ENCODE results near the gene DLGAP1.

The DLGAP1 gene

DNA sequence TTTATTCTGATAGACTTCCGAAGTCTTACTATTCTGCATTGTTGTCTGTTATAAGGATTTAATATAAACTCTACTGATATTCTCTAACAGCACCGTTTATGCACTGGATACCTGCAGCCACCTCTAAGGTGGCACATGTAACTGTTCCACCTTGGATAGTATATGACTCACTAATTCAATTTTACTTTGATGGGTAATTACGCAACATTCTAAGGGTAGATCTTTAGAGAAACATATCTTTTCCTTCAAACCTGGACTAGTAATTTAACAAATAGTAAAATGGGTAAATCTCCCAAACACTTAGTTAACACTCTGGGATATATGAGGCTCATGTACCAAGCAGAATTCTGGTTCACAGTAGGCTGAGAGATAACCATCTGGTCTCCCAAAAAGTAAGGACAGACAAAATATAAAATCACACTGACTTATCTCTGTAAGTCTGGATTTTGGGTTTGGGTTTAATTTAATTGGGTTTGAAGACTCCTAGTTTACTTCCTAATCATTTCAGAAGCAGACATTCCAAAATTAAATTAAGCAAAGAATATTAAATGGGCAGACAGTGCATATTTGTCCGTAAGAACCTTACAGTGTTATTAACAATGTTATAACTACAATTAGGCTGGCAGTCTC lies 590.3 kb downstream of the DLGAP1 start:
- DNase-seq (ENCODE audit: low spot score) = no peak

DNA sequence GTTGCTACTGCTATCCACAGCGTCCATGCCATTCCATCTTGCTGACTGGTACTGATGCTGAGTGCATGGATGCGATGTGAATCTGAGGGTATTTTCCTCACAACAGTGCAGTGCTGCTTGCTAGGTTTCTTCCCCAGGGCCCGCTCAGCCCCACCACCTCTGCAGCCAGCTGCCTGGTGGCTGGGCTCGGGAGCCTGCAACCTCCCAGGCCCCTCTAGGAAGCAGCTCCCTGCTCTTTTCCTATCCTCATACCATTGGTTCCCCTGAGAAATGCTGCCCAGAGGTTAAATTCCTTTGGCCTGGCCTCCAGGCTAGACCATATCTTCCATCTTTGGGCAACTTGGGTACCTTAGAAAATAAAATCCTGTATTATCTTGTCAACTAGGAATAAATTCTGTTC lies 591.5 kb downstream of the DLGAP1 start:
- no peak for DNase-seq (ENCODE audit: low spot score)

DNA sequence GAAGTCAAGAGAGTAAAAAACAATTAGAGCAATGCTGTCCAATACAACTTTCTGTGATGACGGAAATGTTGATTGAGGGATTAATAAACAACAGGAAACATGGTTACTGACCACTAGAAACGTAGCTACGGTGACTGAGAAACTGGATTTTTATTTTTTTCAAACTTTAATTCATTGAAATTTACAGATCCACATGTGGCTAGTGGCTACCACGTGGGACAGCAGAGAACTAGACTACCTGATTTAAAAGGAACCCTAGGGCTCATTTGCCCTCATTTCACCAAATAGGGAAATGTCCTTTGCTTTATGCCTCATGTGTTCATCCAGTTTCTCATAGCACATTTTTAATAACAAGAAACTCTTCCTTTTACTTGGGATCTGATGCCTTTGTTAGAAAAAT lies 592.1 kb downstream of the DLGAP1 start:
- DNase-seq (ENCODE audit: low spot score) = no peak

DNA sequence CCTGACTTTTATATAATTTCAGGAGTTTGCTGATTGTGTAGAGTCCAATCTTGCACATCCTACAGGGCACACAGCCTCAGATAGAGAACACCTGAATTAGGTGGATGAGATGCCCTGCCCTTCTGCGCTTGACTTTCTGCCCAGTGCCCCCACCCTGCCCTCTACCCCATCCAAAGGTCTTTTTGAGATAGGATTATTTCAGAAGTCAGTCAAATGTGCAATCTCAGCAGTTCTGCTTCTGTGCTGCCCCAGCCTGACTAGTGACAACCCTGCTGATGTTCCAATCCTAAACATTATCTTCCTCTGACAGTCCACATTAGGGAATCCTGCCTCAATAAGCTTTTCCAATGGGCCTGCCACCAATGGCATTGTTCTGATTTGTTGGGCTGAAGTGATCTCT lies 593.6 kb downstream of the DLGAP1 start:
- no peak for DNase-seq (ENCODE audit: low spot score)

DNA sequence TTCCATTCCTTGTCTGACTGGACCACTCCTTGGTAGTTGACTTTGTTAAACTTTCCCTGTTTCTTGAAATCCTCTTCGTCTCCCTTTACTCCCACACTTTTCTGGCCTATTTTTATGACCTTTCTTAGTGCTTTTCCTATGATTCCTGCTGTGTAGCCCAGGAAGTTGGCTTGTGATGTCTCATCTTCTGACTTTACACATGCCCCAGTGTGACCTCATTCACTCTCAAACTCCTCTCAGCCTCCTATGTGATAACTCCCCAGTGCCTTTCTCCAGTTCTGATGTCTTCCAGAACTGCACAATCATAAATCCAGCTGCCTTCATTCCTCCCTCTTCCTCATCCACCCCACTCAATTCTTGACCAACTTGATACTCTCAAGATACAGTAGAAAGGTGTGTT lies 597.6 kb downstream of the DLGAP1 start:
- no peak for DNase-seq (ENCODE audit: low spot score)

DNA sequence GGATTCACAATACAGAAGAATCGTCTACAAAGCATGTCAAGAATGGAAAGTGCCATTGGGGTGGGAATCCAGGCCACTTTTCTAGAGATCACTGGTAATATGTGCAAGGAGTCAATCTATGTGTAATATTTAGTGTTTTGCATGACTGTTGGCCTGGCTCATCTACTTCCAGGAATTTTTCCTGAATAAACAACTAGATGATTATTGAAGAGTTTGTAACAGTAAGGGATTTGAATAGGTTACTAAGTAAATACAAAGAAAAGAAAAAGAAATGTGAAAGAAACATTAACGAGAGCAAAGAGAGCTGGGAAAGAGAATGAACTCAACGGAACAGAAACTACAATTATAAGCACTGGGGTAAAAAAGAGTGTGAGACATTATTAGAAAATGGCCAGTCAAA lies 599.1 kb downstream of the DLGAP1 start:
- DNase-seq (ENCODE audit: low spot score) = no peak

DNA sequence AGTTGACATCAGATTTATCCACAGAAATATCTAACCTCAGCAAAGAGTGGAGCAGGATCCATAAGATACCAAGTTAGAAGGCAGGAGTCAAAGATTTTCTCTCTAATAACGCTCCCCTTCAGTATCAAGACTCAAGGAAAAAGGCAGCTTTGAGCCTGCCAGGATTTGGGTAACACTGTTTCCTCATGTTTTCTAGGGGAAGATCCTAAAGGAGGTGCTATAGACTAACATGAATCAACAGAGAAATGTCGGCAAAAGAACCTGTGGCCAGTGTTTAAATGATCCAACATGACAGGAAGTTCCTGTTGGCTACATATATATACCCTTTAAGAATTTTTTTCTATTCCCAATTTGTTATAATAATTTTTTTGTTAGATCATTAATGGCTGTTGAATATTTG lies 602.8 kb downstream of the DLGAP1 start:
- no peak for DNase-seq (ENCODE audit: low spot score)

DNA sequence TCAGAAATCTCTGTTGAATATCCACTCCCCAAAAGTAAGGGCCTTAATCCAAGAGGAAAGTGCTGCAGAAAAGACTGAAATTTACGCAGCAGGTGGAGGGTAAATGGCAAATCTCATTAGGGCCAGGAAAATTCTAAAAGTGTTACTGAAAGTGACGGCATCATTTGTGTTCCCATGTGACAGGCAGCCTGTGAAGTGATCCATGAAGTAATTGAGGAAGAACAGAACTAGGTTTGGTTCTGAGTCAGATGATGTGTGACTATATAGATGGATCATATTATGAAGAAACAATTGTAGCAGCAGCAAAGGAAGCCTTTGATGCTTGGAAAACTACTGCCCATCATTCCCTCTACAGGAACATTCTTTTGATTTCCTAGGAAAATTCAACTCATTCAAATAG lies 603.9 kb downstream of the DLGAP1 start:
- no peak for DNase-seq (ENCODE audit: low spot score)

DNA sequence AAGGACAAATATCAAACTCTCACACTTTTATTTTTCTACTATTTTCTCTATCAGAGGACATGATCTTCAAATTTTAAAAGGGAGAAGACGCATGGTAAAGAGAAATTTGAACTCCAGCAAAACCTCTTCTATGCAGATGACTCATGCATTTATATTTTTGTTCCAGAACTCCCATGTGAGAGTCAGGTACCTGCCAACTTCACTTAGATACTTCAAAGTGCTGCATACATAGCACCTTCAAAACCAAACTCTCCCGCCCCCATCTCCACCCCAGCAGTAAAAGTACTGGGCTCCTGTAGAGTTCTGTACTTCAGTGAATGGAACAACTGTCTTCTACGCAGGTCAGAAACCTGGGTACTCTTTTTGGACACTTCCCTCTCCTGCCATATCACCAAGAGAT lies 606.8 kb downstream of the DLGAP1 start:
- DNase-seq (ENCODE audit: low spot score) = no peak

DNA sequence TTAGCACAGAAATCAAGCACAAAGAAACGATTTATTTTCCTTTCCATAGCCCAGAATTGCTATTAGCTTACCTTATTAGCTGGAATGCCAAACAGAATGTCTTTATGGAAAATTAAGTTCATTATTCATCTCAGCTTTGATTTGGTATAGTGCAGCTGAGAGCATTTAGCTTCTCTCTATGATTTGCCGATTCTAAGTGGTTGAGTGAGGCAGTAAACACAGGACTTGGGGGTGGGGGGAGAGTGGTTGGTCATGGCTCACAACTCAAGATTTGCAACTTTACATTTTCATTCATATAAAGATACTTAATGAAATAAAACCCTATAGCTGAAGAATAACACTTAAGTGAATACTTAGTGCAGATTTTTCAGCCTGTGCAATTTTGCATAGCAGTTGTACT lies 609.9 kb downstream of the DLGAP1 start:
- DNase-seq (ENCODE audit: low spot score) = no peak

DNA sequence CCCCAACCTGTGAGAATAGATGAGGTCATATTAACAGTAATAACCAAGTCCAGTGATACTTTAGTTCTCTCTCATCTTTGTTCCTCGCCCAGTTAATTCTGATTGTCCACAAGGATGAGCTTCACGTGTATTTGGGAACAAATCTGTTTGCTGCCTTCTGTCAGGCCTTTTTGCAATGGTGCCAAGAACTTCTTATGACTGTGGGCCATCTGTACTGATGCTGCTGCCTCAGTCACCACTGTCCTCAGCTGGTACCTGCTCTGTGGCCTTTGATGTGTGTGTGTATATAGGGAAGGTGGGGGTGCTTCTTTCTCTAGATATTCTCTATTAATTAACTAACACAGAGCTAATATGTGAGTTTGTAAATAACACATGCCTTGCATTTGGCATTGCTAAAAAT lies 612.3 kb downstream of the DLGAP1 start:
- DNase-seq (ENCODE audit: low spot score) = no peak

DNA sequence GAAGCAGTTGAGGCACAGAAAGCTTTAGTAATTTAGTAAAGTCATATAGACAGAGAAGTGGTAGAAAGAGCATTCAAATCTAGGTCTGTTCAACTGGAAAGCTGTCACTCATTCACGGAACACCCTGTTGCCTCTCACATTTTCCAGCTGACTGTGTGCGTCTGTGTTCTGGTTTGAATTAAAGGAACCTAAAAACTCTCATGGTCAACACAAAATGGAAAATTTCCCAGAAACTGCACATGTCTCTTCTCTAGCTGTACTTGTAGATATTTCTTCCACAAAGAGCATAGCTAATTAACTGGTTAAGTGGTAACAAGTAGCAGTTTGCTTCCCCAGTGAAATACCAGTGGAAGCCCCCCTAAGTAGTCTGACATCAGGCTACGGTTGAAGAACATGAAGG lies 614.3 kb downstream of the DLGAP1 start:
- no peak for DNase-seq (ENCODE audit: low spot score)

DNA sequence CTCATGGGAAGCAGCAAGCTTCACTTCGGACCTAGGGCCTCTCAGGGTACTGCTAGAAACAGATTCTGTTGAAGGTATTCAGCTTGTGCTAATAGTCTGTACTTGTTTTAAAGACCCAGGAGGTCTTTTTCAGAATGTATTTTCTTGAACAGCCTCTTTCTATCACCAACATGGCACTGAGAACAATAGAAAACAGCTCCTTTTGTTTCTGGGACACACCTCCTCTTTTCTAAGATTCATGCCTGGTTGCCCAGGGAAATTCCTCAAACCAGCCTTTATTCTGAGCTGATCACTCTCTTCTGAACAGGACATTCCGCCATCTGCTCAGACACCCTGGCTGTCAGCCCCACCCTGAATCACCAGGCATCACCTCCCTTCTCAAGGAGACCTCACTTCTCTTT lies 615.5 kb downstream of the DLGAP1 start:
- DNase-seq (ENCODE audit: low spot score) = no peak

DNA sequence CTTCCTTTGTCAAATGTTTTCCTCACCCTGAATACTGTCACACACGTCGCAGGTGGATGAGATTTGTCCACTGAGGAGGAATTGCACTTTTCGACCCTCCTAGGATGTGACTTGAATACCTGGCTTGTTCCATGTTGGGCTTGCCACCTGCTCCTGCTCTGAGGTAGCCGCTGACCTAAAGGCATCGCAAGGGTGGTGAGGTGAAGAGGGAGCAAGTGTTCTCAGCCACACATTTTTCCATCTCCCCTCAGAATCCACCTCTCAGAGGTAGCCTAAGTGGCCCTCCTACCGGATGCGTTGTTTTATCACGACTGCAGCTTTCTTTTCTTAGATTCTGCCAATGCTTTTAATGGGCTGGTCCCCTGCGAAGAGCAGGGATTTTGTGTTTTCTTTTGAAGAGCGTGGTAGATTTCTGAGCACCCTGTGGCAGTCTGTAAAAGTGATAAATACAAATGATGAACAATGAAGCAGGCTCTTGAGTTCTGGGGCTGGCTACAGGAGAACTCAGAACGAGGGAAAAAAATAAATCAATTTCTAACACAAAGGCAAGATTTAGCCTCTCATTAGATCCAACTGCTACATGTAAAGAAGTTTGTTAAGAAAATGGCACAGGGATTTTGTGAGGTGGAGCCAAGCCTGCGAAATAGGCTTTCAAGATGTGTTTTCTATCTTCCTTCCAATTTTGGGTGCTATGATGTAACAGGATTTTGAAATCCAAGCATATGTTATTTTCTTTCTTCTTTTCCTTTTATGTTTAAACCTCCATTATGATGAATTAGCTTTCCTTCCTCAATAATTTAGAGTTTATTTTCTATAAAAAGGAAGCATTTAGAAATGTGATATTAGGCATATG lies 618.4 kb downstream of the DLGAP1 start:
- DNase-seq (ENCODE audit: low spot score) = no peak

DNA sequence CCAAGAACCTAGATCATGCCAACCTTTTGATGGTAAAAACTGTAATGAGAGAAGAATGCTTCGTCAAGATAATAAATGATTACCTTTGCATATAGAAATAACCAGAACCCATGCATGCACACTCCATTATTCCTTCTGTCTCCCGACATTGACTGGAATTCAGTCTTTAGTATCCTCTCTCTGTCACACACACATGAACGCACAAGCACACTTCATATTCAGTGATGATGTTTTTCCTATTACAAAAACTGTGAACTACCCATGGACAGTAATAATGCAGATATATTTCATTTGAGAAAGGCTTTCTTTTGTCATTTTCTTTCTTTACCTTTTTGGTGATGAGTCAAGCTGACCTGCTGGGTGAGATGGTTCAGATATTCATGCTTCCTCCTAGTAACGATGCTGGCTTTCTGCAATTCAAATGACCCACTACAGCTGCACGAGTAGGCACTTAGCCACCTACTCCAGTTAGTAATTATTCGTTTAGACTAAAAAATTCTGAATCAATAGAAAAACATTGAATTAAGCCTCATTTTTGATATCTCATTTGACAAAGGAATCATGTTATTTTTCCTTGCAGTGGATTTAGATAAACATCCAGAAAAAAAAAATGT lies 623.0 kb downstream of the DLGAP1 start:
- DNase-seq (ENCODE audit: low spot score) = no peak

DNA sequence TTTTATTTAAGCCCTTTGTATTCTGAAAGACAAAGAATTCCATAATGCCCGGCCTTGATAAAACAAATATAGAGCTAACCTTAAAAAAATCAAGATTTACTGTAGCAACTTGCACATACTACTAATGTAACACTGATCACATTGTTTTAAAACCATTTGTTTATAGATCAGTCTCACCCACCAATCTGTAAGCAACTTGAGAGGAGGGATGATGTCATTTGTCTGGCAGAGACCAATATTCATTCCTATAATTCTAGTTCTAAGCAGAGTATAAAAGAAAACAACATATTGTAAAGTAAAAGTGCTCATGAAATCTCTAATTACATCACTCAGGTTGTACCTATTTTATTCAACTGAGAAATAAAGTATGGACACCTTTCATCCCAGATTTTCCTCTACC lies 624.5 kb downstream of the DLGAP1 start:
- DNase-seq (ENCODE audit: low spot score) = no peak

DNA sequence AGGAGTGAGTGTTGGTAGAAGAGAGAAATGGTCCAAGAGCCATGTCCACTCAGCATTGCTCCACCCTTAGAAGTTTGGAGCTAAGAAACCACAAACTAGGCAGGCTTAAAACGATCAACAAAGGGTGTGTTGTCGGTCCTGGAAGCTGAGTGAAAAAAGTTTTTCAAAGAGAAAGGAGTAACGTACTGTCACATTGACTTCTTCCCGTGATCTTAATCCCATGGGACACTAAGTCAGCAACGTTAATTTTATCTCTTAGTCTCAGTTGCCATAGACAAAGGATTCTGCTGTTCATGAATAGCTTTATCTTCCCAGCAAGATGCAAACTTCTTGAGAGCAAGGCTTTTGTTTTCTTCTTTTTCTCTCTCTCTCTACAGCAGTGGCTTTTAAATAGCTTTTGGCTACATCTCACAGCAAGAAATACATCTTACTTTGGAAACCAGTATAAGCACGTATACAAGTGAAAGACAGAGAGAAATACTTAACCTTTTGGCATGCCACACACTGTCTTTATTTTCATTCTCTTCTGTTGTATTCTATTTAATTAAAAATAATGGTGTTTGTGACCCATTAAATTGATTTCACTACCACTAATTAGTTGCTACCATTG lies 627.8 kb downstream of the DLGAP1 start:
- no peak for DNase-seq (ENCODE audit: low spot score)

DNA sequence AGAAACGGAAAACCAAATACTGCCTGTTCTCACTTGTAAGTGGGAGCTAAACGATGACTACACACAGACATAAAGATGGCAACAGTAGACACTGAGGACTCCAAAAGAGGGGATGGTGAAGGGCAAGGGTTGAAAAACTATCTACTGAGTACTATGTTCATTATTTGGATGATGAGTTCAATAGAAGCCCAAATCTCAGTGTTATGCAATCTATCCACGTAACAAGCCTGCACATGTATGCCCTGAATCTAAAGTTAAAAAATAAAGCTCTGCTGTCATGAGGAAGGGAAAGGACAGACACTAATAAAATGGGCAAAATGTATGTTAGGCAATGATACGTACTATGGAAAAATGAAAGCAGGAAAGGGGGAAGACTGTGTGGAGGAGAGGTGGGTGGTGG lies 629.1 kb downstream of the DLGAP1 start:
- no peak for DNase-seq (ENCODE audit: low spot score)

DNA sequence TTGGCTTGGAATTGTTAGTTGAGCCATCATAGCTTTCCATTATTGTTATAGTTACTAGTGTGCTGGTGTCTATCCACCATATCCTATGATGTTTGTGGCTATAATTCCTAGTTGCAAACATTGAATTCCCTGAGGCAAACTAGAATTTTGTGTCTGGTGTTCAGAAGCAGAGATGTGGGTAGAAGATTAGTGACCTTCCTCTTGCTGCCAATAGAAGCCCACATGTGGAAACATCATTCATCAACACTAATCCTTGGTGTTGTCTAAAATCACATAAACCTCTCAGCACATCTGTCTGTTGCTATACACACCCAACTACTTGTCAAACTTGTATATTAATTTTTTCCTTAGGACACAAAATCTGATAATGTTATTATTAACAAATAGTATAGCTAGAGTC lies 631.0 kb downstream of the DLGAP1 start:
- DNase-seq (ENCODE audit: low spot score) = no peak

DNA sequence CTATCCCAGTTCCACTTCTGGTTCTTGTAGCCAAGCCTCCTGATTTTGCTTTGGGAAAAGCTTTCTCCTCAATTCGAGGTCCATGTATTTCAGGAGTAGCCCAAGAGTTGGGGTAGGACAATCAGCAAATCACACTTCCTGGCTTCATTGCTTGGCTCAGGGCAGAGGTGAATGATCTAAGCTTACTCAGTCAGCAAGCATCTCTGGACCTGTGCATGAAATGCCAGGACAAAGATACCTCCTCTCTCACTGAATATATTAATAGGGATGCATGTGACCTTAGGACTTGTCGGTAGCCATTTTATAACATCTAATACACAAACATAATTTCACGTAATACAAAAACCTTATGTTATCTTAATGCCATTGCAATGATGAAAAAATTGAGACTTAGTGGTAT lies 632.0 kb downstream of the DLGAP1 start:
- no peak for DNase-seq (ENCODE audit: low spot score)

DNA sequence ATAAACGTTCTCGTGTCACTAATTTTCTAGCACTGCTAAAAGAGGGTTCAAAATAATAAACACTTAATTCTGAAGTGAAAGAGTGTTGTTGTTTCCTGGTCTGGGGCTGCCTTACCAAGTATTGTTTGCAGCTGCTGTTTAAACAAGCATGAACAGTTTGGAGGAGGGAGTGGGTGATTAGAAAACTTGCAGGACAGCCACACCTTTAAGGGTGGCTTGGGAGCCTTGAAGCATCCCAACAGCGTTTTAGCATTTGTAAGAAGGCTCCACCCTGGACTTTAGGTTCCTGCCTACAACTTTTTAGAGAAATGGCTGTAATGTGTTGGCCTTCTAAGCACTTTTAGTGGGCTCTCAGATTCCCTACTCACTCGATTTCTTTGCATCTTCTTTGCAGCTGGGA lies 633.6 kb downstream of the DLGAP1 start:
- DNase-seq (ENCODE audit: low spot score) = no peak

DNA sequence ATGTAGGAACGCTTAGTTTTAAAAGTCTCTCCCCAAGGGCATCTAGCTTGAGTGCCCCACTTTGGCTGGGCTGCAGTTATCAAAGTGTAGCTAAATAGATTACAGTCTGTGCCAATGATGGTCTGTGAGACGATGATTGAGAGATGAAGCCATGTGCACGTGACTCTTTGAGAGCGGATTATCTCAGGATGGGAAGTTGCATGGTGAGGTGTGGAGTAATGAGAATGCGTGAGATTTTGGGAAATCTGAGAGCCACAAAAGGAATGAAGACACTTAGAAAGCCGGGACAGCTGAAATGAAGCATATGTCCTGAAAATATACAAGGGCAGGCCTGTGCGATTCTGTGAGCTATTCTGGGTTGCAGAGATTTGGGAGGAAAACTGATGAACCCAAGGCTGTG lies 635.1 kb downstream of the DLGAP1 start:
- DNase-seq (ENCODE audit: low spot score) = no peak

Measured in germinal center (tissue), 1 donor.